ENCODE data around the gene SORD.
"Not testable (repeated sequence)": the region's sequence is repeated elsewhere in the genome, so short reads cannot be mapped to it uniquely, and the experiment has no call there.

GRCh38 chr15:45003731-45004410, 19.1 kb upstream of the SORD start:
- TF ChIP-seq, protein P1, sequence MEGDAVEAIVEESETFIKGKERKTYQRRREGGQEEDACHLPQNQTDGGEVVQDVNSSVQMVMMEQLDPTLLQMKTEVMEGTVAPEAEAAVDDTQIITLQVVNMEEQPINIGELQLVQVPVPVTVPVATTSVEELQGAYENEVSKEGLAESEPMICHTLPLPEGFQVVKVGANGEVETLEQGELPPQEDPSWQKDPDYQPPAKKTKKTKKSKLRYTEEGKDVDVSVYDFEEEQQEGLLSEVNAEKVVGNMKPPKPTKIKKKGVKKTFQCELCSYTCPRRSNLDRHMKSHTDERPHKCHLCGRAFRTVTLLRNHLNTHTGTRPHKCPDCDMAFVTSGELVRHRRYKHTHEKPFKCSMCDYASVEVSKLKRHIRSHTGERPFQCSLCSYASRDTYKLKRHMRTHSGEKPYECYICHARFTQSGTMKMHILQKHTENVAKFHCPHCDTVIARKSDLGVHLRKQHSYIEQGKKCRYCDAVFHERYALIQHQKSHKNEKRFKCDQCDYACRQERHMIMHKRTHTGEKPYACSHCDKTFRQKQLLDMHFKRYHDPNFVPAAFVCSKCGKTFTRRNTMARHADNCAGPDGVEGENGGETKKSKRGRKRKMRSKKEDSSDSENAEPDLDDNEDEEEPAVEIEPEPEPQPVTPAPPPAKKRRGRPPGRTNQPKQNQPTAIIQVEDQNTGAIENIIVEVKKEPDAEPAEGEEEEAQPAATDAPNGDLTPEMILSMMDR (IDR thresholded peaks at IDR 0.05; ENCODE audit: borderline replicate concordance, extremely low read depth, low read length, poor library complexity, severe bottlenecking), result not testable (repeated sequence)
- TF ChIP-seq EZH2 (IDR thresholded peaks at IDR 0.05; ENCODE audit: borderline replicate concordance, low read depth, low read length, severe bottlenecking), result not testable (repeated sequence)
